Measurements from ENCODE around the gene MPRIP.
"Not testable (repeated sequence)": the region's sequence is repeated elsewhere in the genome, so short reads cannot be mapped to it uniquely, and the experiment has no call there.

MPRIP gene

GRCh38 chr17:17013828-17014747 is 28.2 kb upstream of the MPRIP start:
- in situ Hi-C loops (cut with MboI; ENCODE audit: low sequenced_read_pairs): not testable (repeated sequence)

GRCh38 chr17:17014748-17015124 is 27.5 kb upstream of the MPRIP start:
- in situ Hi-C loops (cut with MboI; ENCODE audit: low sequenced_read_pairs): not testable (repeated sequence)

GRCh38 chr17:17015230-17015629 is 27.0 kb upstream of the MPRIP start:
- in situ Hi-C loops (cut with MboI; ENCODE audit: low sequenced_read_pairs): no loop called here

- in situ Hi-C loops (cut with MboI; ENCODE audit: low sequenced_read_pairs): not testable (repeated sequence)
Observed at GRCh38 chr17:17016199-17017197, 25.8 kb upstream of the MPRIP start.

- in situ Hi-C loops (cut with MboI; ENCODE audit: low sequenced_read_pairs): no loop called here
Observed at GRCh38 chr17:17017343-17018014, 24.8 kb upstream of the MPRIP start.

GRCh38 chr17:17018021-17018441 is 24.2 kb upstream of the MPRIP start:
- in situ Hi-C loops (cut with MboI; ENCODE audit: low sequenced_read_pairs): no loop called here

GRCh38 chr17:17018612-17019429 is 23.4 kb upstream of the MPRIP start:
- in situ Hi-C loops (cut with MboI; ENCODE audit: low sequenced_read_pairs): no loop called here

- in situ Hi-C loops (cut with MboI; ENCODE audit: low sequenced_read_pairs): no loop called here
Observed at GRCh38 chr17:17019430-17019762, 22.9 kb upstream of the MPRIP start.

- in situ Hi-C loops (cut with MboI; ENCODE audit: low sequenced_read_pairs): no loop called here
Observed at GRCh38 chr17:17019891-17020456, 22.3 kb upstream of the MPRIP start.

- in situ Hi-C loops (cut with MboI; ENCODE audit: low sequenced_read_pairs): no loop called here
Observed at GRCh38 chr17:17020821-17021193, 21.4 kb upstream of the MPRIP start.

GRCh38 chr17:17021194-17021863 is 20.9 kb upstream of the MPRIP start:
- in situ Hi-C loops (cut with MboI; ENCODE audit: low sequenced_read_pairs): no loop called here

- in situ Hi-C loops (cut with MboI; ENCODE audit: low sequenced_read_pairs): no loop called here
Observed at GRCh38 chr17:17022011-17022410, 20.2 kb upstream of the MPRIP start.

GRCh38 chr17:17022456-17022855 is 19.8 kb upstream of the MPRIP start:
- in situ Hi-C loops (cut with MboI; ENCODE audit: low sequenced_read_pairs): no loop called here

GRCh38 chr17:17024778-17025300 is 17.4 kb upstream of the MPRIP start:
- in situ Hi-C loops (cut with MboI; ENCODE audit: low sequenced_read_pairs): no loop called here

- in situ Hi-C loops (cut with MboI; ENCODE audit: low sequenced_read_pairs): no loop called here
Observed at GRCh38 chr17:17025621-17026020, 16.6 kb upstream of the MPRIP start.

- in situ Hi-C loops (cut with MboI; ENCODE audit: low sequenced_read_pairs): no loop called here
Observed at GRCh38 chr17:17026163-17026562, 16.1 kb upstream of the MPRIP start.

- in situ Hi-C loops (cut with MboI; ENCODE audit: low sequenced_read_pairs): no loop called here
Observed at GRCh38 chr17:17027442-17028058, 14.7 kb upstream of the MPRIP start.

GRCh38 chr17:17028059-17028877 is 14.0 kb upstream of the MPRIP start:
- in situ Hi-C loops (cut with MboI; ENCODE audit: low sequenced_read_pairs): no loop called here

Measured in HL-60/S4 (cell line).